Measurements from ENCODE around the gene VDAC1. TPM values are rescaled to one million over a fixed set of nuclear protein-coding genes. Genes with fewer than 3 reads are reported as not detected.

Gene VDAC1
- total RNA-seq, 2 experiments from 2014 or later = 157 to 247 TPM

DNA sequence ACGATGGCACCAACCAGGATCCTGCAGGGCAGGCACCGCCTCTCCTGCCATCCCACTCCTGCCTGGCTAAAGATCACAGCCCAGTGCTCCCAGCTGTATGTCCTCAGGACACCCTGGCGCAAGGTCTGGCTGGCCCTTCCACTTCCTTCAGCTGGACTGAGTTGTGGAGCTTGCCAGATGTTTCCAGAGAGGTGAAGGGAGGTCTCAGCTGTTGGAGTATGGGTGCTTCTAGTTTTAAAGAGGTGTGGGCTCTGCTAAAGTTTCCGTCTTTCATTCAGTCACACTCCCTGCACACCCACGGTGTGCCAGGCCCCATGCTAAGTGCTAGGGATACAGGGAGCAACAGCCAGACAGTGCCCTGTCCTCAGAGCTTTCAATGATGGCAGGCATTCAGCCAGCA, 70.5 kb downstream of the VDAC1 start:
- Histone ChIP-seq H4K20me1 (ENCODE audit: insufficient read depth, low read length) (no peaks in the 10 kb centered on the region), H3K9me3 (ENCODE audit: low read length) (no peaks in the 10 kb centered on the region; the same call in 1 of the 2 replicates), H3K4me1 (ENCODE audit: insufficient read depth, low read length, poor library complexity, severe bottlenecking) (peaks cover 100% of the 10 kb centered on the region), H3K4me2 (ENCODE audit: low read length) (peak overlapping the region; percentile 65), H3K4me3 (ENCODE audit: low read depth, low read length, poor library complexity, severe bottlenecking) (peak overlapping the region; percentile 44), H3K9me2 (ENCODE audit: insufficient read depth, low read length) (no peaks in the 10 kb centered on the region), H3K27ac (ENCODE audit: low read depth, low read length, poor library complexity, severe bottlenecking) (peak overlapping the region; percentile 98), H3K36me3 (ENCODE audit: insufficient read depth, low read length) (no peaks in the 10 kb centered on the region), H2AFZ (ENCODE audit: low read length) (peak overlapping the region; percentile 48; the same call in 1 of the 2 replicates), H3K79me2 (ENCODE audit: insufficient read depth, low read depth, low read length) (no peaks in the 10 kb centered on the region)
- ChIA-PET POLR2A (interaction anchor here (1.0 to 2.0 kb wide), 7 partner anchors 10 to 191 kb away, joined by 3 to 20 read pairs (median 5); no protein-coding TSS in a partner anchor), CTCF (ENCODE audit: unreplicated experiment) (interaction anchor here (0.5 to 1.9 kb wide), 2 partner anchors 10 to 814 kb away, joined by 3 to 9 read pairs; no protein-coding TSS in a partner anchor)
- TF ChIP-seq EZH2phosphoT487 (IDR thresholded peaks at IDR 0.05; ENCODE audit: borderline replicate concordance, low read depth, low read length) = no peak
- TF ChIP-seq, protein P1, sequence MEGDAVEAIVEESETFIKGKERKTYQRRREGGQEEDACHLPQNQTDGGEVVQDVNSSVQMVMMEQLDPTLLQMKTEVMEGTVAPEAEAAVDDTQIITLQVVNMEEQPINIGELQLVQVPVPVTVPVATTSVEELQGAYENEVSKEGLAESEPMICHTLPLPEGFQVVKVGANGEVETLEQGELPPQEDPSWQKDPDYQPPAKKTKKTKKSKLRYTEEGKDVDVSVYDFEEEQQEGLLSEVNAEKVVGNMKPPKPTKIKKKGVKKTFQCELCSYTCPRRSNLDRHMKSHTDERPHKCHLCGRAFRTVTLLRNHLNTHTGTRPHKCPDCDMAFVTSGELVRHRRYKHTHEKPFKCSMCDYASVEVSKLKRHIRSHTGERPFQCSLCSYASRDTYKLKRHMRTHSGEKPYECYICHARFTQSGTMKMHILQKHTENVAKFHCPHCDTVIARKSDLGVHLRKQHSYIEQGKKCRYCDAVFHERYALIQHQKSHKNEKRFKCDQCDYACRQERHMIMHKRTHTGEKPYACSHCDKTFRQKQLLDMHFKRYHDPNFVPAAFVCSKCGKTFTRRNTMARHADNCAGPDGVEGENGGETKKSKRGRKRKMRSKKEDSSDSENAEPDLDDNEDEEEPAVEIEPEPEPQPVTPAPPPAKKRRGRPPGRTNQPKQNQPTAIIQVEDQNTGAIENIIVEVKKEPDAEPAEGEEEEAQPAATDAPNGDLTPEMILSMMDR (conservative IDR thresholded peaks at IDR 0.05; ENCODE audit: low read length) = no peak
- intact Hi-C loops (cut with micrococcal nuclease; ENCODE audit: unreplicated experiment) = loop anchor here (10.0 kb wide), 1 partner anchor 1440 kb away; the partner anchor contains the start of gene IRF1
- no TSS peak for BruUV-seq (replicated peaks)
- DNase-seq (ENCODE audit: low spot score) = peak; percentile 62

DNA sequence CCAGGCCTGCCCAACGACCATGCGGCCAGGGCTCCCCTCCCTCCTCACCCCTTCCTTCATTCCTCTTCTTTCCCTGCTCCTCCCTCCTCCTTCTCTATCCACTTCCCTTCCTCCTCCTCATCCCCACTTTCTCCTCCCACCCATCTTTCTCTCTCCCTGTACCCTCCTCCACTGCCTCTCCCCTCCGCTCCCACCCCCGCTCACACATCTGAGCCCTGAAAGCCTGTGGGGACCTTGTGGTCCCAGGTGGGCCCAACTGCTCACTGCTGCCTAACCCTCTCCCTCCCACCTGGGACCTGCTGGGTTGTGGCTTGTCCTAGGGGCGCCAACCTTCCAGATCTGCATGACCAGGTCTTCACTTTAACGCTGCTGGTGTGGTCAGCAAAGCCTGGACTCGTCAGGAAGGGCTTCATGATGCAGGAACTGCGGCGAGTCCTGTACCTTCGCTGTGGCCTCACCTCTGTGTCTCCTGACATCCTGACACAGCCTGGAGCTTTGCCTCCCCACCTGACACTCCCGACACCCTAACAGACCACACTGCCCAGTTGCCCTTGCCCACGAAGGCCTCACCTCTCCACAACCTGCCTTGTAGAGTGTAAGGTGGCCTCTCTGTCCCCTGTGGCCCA, 71.0 kb downstream of the VDAC1 start:
- Histone ChIP-seq H2AFZ (ENCODE audit: low read length) (peak overlapping the region; percentile 48; the same call in 1 of the 2 replicates), H3K36me3 (ENCODE audit: insufficient read depth, low read length) (no peaks in the 10 kb centered on the region), H3K9me3 (ENCODE audit: low read length) (no peaks in the 10 kb centered on the region; the same call in 1 of the 2 replicates), H3K4me2 (ENCODE audit: low read length) (peak overlapping the region; percentile 65), H3K4me1 (ENCODE audit: insufficient read depth, low read length, poor library complexity, severe bottlenecking) (peaks cover 100% of the 10 kb centered on the region), H4K20me1 (ENCODE audit: insufficient read depth, low read length) (no peaks in the 10 kb centered on the region), H3K9me2 (ENCODE audit: insufficient read depth, low read length) (no peaks in the 10 kb centered on the region), H3K27ac (ENCODE audit: low read depth, low read length, poor library complexity, severe bottlenecking) (peak overlapping the region; percentile 98), H3K4me3 (ENCODE audit: low read depth, low read length, poor library complexity, severe bottlenecking) (peak overlapping the region; percentile 44), H3K79me2 (ENCODE audit: insufficient read depth, low read depth, low read length) (no peaks in the 10 kb centered on the region)
- ChIA-PET CTCF (ENCODE audit: unreplicated experiment) (interaction anchor here (0.5 to 1.9 kb wide), 2 partner anchors 9 to 814 kb away, joined by 3 to 9 read pairs; no protein-coding TSS in a partner anchor), POLR2A (interaction anchor here (1.0 to 2.0 kb wide), 6 partner anchors 10 to 190 kb away, joined by 3 to 20 read pairs (median 4); no protein-coding TSS in a partner anchor)
- peak; percentile 83 for DNase-seq (ENCODE audit: low spot score)
- TF ChIP-seq, protein P1 (conservative IDR thresholded peaks at IDR 0.05; ENCODE audit: low read length) = no peak; the same call in 1 of the 2 replicates
- no peak for TF ChIP-seq EZH2phosphoT487 (IDR thresholded peaks at IDR 0.05; ENCODE audit: borderline replicate concordance, low read depth, low read length)
- BruUV-seq (replicated peaks) = no TSS peak
- intact Hi-C loops (cut with micrococcal nuclease; ENCODE audit: unreplicated experiment) = loop anchor here (10.0 kb wide), 1 partner anchor 1439 kb away; the partner anchor contains the start of gene IRF1

Measured in OCI-LY7 (cell line).